Smooth muscle cell of the pulmonary artery (primary cell): Measurements from ENCODE around the gene PRR20E. TPM values are rescaled to one million over a fixed set of nuclear protein-coding genes. Genes with fewer than 3 reads are reported as not detected.

Experiments used
- total RNA-seq: library from RNA; depleted of rRNA; stranded (reverse); fragments of >200 nt; gene quantifications from 2 replicates; pipeline ENCODE4 v1.2.3, GENCODE V29; 2014

The PRR20E gene
- total RNA-seq, result not detected in 2 replicates

DNA sequence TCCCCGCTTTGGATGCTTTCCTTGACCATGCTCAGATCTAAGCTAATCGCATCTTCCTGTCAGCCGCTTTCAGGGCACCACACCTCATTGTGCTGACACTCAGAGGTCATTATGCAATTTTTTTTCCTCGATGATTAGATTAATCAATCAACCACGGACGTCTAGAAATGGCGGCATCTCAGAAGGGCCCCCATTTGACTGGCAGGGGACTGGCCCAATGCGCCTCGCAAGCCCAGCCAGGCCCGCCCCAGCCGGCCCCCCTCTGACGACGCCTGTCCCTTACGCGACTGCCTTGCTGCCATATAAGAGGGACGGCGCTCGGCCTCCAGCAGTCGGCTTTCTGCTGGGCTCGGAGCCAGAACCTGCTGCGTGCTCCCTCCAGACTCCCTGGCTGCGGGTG is at the start of gene PRR20E:
Gene PRR20E (plus strand): TSS at position 301 of the 400 bp plus-strand sequence. CDS start 387 bp downstream, outside the sequence.

DNA sequence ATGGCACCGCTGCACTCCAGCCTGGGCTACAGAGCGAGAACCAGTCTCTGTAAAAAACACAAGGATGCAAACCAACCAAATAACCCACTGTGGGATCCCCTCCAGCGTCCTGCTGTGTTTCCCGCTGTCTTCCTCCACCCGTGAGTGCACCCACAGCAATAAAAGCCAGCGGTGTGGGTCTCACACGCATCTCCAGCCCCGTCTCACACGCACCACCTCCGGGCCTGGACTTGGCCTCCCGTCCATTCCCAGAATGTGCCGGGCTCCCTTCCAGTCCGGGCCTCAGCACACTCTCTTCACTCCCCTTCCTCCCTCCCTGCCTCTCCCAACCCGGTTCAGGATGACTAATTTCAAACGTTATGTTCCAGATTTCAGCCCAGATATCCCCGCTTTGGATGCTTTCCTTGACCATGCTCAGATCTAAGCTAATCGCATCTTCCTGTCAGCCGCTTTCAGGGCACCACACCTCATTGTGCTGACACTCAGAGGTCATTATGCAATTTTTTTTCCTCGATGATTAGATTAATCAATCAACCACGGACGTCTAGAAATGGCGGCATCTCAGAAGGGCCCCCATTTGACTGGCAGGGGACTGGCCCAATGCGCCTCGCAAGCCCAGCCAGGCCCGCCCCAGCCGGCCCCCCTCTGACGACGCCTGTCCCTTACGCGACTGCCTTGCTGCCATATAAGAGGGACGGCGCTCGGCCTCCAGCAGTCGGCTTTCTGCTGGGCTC is 26.6 kb upstream of the PRR20E start, which contains the start of gene PRR20A:
Gene PRR20A (plus strand): TSS at position 684 of the 734 bp plus-strand sequence. CDS start 387 bp downstream, outside the sequence.

DNA sequence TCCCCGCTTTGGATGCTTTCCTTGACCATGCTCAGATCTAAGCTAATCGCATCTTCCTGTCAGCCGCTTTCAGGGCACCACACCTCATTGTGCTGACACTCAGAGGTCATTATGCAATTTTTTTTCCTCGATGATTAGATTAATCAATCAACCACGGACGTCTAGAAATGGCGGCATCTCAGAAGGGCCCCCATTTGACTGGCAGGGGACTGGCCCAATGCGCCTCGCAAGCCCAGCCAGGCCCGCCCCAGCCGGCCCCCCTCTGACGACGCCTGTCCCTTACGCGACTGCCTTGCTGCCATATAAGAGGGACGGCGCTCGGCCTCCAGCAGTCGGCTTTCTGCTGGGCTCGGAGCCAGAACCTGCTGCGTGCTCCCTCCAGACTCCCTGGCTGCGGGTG is 19.8 kb upstream of the PRR20E start, which contains the start of gene PRR20B:
Gene PRR20B (plus strand): TSS at position 301 of the 400 bp plus-strand sequence. CDS start 387 bp downstream, outside the sequence.

DNA sequence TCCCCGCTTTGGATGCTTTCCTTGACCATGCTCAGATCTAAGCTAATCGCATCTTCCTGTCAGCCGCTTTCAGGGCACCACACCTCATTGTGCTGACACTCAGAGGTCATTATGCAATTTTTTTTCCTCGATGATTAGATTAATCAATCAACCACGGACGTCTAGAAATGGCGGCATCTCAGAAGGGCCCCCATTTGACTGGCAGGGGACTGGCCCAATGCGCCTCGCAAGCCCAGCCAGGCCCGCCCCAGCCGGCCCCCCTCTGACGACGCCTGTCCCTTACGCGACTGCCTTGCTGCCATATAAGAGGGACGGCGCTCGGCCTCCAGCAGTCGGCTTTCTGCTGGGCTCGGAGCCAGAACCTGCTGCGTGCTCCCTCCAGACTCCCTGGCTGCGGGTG is 13.2 kb upstream of the PRR20E start, which contains the start of gene PRR20C:
Gene PRR20C (plus strand): TSS at position 301 of the 400 bp plus-strand sequence. CDS start 387 bp downstream, outside the sequence.

DNA sequence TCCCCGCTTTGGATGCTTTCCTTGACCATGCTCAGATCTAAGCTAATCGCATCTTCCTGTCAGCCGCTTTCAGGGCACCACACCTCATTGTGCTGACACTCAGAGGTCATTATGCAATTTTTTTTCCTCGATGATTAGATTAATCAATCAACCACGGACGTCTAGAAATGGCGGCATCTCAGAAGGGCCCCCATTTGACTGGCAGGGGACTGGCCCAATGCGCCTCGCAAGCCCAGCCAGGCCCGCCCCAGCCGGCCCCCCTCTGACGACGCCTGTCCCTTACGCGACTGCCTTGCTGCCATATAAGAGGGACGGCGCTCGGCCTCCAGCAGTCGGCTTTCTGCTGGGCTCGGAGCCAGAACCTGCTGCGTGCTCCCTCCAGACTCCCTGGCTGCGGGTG is 6.7 kb upstream of the PRR20E start, which contains the start of gene PRR20D:
Gene PRR20D (plus strand): TSS at position 301 of the 400 bp plus-strand sequence. CDS start 387 bp downstream, outside the sequence.

Other genes starting within 250 kb of the PRR20E start
- not detected in 2 replicates for gene PRR20A, start 26.3 kb upstream of the PRR20E start, total RNA-seq
- gene PRR20B, start 19.7 kb upstream of the PRR20E start, total RNA-seq, result not detected in 2 replicates
- not detected in 2 replicates for gene PRR20C, start 13.1 kb upstream of the PRR20E start, total RNA-seq
- gene PRR20D, start 6.6 kb upstream of the PRR20E start, total RNA-seq, result not detected in 2 replicates